GM18861 (cell line): ENCODE measurements around the gene RASL12.
"Not testable (repeated sequence)": the region's sequence is repeated elsewhere in the genome, so short reads cannot be mapped to it uniquely, and the experiment has no call there.

Experiments
- ATAC-seq: cut with Tn5 transposase; IDR thresholded peaks from one replicate; pipeline ENCODE4 v1.9.1; 2021; ENCODE audit not compliant: unreplicated experiment

RASL12 gene

DNA sequence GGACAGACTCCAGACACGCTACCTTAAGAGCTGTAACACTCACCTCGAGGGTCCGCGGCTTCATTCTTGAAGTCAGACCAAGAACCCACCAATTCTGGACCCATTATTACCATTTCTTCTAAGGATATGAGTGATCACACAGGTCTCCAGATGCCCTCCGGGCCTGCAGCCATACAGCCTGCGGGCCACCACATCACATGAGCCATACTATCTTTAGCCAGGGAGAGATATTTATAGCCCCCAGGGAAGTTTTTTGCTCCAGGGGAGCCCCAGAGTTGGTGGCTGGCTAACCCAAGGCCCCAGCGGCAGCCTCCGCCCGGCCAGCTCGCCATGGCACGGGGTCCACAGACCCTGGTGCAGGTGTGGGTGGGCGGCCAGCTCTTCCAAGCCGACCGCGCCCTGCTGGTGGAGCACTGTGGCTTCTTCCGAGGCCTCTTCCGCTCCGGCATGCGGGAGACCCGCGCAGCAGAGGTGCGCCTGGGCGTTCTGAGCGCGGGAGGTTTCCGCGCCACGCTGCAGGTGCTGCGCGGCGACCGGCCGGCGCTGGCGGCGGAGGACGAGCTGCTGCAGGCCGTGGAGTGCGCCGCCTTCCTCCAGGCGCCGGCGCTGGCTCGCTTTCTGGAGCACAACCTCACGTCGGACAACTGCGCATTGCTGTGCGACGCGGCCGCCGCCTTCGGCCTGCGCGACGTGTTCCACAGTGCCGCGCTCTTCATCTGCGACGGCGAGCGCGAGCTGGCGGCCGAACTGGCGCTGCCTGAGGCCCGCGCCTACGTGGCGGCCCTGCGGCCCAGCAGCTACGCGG is 8.9 kb upstream of the RASL12 start, which contains the start of gene KBTBD13:
TSS of gene KBTBD13 (plus strand) at position 261 of the 805 bp plus-strand sequence. CDS start at position 331, 70 bp downstream.
- no peak for ATAC-seq

DNA sequence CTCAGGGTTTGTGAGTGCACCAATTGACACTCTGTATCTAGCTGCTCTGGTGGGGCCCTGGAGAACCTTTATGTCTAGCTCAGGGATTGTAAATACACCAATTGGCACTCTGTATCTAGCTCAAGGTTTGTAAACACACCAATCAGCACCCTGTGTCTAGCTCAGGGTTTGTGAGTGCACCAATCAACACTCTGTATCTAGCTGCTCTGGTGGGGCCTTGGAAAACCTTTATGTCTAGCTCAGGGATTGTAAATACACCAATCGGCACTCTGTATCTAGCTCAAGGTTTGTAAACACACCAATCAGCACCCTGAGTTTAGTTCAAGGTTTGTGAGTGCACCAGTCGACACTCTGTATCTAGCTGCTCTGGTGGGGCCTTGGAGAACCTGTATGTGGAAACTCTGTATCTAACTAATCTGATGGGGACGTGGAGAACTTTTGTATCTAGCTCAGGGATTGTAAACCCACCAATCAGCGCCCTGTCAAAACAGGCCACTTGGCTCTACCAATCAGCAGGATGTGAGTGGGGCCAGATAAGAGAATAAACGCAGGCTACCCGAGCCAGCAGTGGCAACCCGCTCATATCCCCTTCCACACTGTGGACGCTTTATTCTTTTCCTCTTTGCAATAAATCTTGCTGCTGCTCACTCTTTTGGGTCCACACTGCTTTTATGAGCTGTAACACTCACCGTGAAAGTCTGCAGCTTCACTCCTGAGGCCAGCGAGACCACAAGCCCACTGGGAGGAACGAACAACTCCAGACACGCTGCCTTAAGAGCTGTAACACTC is 8.0 kb upstream of the RASL12 start:
- not testable (repeated sequence) for ATAC-seq

DNA sequence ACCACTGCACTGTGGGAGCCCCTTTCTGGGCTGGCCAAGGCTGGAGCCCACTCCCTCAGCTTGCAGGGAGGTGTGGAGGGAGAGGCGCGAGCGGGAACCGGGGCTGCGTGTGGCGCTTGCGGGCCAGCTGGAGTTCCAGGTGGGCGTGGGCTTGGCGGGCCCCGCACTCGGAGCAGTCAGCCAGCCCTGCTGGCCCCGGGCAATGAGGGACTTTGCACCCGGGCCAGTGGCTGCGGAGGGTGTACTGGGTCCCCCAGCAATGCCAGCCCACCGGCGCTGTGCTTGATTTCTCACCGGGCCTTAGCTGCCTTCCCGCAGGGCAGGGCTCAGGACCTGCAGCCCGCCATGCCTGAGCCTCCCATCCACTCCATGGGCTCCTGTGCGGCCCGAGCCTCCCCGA is 7.2 kb upstream of the RASL12 start:
- not testable (repeated sequence) for ATAC-seq

DNA sequence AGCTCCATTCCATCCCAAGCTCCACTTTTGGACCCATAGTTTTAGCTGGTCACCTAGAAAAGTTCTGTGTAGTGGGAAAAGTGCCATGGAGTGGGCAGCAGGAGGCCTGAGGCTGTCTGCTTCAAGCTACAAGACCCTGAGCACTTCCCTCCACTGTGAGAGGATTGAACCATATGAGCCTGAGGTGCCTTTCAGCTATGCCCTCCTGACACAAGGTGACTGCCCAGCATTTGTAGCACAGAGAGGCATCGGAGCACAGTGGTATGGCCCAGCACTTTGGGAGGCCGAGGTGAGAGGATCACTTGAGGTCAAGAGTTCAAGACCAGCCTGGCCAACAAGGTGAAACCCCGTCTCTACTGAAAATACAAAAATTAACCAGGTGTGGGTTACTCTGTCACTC is 4.8 kb upstream of the RASL12 start:
- no peak for ATAC-seq

DNA sequence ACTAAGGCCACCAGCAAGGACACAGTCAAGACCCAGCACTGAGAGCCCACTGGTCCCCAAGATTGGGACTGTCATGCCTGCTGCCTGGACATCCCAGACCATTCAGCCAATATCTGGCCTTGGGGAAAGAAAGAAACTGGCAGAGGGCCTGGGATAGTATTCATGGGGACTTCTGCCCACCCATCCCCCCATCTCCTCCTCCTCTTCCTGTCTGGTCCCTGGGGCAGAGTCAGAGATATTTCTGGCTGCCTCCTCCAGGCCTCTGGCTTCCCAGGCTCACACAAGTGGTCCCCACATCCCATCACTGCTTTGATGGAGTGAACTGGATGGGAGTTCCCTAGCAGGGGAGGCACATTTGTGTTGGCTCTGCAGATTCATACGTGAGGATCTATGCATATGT is 4.2 kb upstream of the RASL12 start:
- ATAC-seq: no peak

DNA sequence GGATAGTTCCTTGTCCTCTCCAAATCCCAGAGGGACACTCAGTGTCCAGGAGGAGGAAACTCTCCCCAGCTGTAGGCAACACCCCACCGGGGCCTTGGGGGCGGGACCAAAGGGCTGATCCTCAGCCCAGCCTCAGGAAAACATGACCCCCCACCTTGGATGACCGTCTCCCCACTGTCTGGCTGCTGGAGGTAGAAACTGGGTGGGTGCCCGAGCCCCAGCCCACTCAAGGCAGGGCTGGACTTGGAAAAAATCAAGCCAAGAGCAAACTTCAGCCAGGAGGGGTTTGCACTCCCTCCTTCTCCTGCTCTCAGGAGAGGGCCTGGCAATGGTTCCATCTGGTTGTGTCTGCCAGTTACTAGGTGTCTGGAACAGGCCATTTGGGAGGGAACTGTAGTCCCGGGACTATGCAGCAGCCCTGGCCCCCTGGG is 3.6 kb upstream of the RASL12 start:
- no peak for ATAC-seq

DNA sequence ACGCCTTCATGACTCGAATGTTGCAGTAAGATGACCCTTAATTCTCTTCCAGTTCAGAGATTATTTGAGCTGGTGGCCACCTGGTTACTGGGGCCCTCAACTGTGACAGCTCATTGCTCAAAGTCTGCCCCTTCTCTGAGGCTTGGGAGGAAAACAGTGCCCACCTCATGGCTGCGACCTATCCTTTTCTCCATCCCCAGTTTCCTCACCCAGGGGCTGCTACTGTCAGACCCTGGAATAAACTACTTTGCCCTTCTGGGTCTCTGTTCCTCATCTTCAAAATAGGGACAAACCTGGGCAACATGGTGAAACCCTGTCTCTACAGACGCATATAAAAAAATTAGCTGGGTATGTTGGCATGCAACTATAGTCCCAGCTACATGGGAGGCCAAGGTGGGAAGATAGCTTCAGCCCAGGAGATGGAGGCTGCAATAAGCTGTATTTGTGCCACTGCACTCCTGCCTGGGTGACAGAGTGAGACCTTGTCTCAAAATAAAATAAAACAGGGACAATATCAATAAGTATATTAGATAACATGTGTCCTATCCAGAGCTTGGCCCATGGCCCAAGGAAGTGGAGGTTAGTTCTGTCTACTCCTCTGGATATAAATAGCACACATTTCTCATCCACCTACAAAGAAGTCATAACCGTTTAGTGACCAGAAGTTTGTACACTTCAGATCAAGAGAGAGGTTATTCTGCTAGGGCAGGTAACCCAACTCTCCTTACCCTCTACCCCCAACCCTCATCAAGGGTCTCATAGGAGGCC is 2.2 kb upstream of the RASL12 start:
- no peak for ATAC-seq

DNA sequence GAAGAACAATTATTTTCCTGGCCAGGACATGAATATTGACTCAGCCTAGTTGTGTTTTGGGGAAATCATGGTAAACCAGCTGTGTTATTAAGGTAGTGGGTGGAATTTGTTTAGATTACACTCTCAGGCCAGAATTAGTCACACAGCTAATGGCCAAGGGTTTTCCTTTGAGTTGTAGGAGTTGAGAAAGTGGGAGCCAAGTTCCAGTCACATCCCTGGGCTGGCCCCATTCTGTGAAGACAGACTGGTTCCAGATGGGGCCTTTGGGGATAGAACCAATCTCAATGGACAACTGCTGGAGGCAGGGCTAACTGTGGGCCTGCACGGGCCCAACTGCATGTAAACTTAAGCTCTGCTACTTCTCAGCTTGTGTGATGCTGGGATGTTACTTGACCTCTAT is 1.4 kb upstream of the RASL12 start:
- no peak for ATAC-seq

DNA sequence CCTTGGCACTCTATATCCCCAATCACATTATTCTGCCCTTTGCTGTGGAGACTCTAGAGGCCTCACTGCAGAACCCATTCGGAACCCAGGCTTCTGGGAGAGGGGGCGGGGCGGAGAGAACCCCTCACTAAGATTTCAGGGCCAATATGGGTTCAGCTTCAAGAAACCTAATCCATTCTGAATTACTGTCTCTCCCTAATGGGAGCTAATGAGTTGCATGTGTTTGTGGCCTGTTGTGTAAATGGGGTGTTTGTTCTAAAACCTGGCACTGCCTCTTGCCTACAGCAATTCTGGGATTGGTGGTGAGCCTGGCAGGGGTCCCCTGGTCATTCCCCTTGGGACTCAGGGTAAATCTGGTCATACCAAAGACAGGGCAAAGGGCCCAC is 605 bp upstream of the RASL12 start:
- ATAC-seq: no peak

DNA sequence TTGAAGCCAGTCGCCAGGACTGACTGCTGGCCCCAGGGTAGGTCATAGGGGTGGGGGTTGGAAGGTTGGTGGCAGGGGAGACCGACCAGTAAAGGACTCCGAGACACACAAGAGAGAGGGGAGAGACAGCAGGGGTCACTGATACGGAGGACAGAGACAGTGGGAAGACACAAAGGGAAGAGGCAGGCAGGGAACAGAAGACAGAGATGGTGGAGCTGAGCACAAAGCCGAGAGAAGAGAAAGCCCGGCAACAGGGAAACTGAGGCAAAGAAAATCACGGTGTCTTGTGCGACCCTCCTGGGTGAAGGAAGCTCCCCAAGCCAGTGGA is 510 bp downstream of the RASL12 start:
- ATAC-seq: no peak

DNA sequence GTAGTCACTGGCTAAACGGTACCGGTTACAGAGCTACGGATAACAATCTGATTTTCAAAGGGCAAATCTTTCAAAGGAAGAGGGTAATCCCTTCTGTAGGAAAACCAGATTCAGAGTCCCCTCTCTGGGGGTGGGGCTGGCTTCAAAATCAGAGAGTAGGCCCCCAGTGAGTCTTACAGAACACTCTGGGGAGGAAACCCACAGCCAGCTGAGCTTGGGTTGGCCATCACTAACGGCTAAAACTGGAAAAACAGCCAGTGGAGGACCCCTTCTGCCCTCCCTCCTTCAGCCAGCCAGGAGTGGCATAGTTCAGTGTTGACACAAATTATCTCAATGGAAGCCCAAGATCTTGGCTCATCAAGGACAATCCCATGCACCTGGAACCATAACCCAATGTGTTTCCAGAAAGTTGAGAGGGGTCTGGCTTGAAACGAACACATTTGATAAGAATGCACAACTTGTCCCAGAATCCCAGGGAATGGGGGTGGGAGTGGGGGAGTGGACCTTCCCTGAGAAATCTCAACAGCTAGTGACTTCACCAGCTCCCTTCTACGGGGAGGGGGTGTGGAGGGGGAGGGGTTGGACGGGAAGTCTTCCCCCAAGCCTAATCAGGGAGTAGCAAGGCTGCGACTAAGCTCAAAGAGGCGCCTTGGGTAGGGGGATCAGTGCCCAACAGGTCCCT is 1.0 kb downstream of the RASL12 start:
- no peak for ATAC-seq

DNA sequence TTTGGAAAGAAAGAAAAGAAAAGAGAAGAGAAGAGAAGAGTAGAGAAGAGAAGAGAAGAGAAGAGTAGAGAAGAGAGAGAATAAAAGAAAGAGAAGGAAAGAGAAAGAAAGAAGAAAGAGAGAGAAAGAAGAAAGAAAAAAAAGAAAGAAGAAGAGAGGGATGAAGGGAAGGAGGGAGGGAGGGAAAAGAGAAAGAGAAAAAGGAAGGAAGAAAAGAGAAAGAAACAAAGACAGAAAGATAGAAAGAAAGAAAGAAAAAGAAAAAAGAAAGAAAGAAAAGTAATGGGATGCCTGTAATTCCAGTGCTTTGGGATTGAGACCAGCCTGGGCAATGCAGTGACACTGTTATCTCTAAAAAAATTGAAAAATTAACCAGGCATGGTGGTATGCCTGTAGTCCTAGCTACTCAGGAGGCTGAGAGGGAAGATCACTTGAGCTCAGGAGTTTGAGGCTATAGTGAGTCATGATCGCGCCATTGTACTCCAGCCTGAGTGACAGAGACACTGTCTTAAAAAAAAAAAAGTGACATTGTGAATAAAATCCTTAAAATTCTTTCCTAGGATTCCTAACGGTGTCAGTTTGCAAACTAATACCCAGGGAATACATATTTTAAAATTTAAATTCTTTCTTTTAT is 1.7 kb downstream of the RASL12 start:
- ATAC-seq: no peak

DNA sequence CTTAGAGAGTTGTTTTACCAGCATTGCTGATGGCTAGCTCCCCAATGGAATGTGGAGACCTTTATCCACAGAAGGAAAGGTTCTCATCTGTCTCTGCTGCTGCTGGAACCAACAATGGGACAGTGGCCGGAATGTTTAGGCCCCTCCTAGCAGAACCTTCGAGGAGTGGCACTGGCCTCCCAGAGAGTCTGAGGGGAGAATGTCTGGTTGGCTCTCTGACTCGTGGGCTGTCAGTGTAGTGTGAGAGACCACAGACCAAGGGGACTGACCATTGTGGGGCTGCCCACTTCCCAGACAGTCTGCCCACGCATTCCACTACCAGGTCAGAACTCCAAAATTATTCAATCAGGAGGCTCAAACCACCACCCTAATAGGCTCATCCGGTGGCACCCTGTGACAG is 5.1 kb downstream of the RASL12 start:
- no peak for ATAC-seq

DNA sequence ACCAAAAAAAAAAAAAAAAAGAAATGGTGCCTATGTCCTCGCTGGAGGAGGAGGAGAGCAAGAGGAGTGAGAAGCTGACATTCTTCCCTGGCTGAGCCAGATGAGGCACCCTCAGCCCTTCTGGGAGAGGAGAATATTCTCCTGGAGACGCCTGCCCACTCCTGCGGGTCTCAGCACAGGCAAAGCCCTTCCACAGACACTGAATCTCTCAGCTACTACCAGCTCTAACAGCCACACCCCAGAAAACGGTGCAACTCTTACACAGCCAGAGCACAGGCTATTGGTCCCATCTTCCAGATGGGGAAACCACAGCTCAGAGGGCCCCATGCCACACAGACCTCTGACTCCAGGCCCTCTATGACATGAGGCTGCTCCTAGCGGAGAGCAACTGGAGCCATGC is 5.7 kb downstream of the RASL12 start:
- ATAC-seq: no peak

DNA sequence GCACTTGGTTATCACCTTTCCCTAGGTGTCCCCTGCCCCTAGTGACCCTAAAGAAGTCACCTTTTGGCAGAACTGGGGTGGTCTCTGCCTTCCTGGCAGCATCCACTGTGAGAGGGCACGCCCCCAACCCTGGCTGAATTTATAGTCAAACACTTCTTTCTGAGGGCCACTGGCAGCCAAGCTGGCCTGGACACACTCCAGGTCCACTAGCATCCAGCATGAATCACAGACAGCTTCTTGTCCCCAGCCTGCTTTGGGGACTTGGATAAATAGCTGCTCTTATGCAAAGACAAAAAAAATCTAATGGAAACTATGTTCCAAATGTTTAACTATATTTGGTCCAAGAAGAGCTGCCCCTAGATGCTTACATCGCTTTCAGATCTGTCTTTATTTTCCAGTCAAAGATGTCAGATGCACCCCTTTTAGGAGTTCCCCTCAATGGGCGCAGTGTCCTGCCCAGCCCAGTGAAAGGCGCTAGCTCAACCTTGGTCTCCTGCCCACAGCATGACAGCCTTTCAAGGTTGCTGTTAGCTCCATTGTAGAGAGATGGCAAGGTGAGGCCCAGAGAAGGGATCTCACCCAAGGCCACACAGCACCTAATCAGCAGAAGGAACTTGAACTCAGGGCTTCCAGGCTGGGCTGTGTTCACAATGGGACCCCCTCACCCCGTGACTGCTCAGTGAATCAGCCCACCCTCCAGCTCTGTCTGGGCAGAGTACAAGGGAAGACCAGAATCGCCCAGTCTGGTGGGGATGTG is 7.0 kb downstream of the RASL12 start:
- ATAC-seq: no peak

DNA sequence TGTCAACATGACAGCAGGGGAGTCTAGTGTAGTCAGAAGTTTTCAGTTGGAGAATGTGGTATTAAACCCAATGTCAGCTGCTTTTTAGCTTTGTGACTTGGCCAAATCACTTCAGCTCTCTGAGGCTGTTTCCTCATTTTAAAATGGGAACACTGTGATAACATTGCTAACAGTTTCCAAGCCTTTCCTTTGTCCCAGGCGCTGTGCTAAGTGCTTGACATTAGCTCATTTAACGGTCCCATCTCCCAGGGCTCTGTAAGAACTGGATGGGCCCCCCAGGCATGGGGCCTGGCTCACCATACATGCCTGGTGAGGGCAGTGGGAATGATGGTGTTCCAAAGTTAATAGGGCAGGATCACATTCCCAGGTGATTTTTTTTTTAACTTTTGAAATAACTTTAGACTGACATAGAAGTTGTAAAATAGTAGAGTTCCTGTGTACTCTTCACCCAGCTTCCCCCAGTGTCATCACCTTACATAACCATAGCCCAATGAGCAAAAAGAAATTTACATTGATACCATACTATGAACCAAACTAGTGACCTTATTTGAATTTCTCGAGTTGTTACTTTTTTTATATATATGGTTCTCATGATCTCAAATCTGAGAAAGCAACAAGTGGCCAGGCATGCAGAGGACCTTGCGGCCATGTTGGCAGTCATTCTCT is 7.7 kb downstream of the RASL12 start:
- ATAC-seq: no peak

DNA sequence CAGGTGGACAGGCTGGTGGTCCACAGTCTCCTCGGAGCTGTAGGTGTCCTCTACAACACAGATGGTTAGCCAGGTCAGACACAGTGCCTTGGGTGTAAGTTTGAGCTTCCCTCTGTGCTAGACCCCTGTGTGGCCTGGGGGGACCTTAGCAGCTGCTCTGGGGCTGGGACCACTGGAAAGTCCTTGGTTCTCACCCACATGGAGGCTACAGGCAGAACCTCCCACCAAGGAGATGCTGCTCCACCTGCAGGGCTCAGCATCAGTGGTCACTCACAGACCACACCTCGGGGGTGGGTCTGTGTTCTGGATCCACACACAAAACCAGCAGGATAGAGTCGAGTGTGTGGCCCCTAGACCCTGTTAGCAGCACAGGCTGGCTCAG is 8.4 kb downstream of the RASL12 start:
- ATAC-seq: no peak

DNA sequence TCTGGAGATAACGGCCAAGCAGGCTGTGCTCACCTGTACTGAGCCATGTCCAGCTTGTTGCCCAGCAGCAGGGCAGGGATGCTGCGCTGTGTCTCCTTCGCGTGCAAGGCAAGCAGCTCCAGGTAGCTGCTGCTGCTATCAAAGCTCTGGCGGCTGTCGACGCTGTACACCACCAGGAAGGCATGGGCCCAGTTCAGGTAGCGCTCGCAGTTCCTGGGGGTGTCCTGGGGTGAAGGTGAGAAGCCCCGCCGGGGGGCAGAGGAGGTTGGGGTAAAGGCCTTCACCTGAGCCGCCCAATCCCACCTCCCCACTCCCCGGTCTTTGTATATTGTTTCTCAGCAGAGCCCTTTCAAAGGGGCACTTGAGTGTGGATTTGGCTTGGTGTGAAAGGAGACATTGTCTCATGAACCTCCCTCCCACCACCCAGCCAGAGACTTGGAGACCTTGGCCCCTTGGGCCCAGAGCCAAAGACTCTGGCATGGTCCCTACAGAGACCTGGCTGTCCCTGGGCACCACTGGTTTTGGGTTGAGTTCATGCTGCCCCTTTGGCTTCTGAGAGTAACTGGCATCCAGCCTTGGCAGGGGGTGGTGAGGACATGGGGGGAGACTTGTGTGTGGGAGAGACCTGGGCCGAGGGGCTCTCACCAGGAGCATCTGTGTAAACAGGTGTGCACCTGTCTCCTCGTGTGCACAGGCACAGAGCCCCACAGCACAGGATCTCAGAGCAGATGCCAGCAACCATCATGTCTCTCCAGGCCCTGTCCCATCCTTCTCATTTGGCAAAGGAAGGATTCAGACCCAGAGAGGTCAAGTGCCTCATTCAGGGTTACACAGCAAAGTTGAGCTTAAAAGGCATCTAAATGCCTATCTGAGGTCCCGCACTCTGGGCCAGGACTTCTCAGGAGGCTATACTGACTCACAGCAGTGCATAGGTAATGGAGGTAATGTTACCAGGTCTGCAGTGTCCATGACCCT is 9.1 kb downstream of the RASL12 start:
- no peak for ATAC-seq
